SU-DHL-6 (cell line): ENCODE results near the gene SLC35F1.

Experiments used
- H2AFZ ChIP-seq: fragments of 200-600 bp; sonication (generic); 2 replicates; pipeline ENCODE4 v1.6.1; 2014; ENCODE audit warnings: low read depth, mild to moderate bottlenecking, moderate library complexity, mixed read lengths, antibody characterized with exemption, low read length; ENCODE audit not compliant: severe bottlenecking
- H3F3A ChIP-seq: fragments of 200-600 bp; shearing (Covaris generic); 2 replicates; pipeline ENCODE4 v1.6.0; 2016; ENCODE audit warnings: antibody characterized with exemption, mild to moderate bottlenecking; ENCODE audit not compliant: insufficient read depth
- H3K27ac ChIP-seq: fragments of 200-600 bp; sonication (generic); 2 replicates; pipeline ENCODE4 v1.5.1; 2016; ENCODE audit warnings: low read depth, mild to moderate bottlenecking, low read length, moderate library complexity, mixed read lengths
- H3K27me3 ChIP-seq: fragments of 200-600 bp; sonication (generic), shearing (Covaris generic); 2 replicates; pipeline ENCODE4 v1.6.0; 2014; ENCODE audit warnings: mild to moderate bottlenecking, low read length
- H3K36me3 ChIP-seq: fragments of 200-600 bp; sonication (generic); 2 replicates; pipeline ENCODE4 v1.6.1; 2014; ENCODE audit warnings: mild to moderate bottlenecking, low read length, mixed read lengths
- H3K4me2 ChIP-seq: fragments of 300-600, 200-600 bp; shearing (Covaris generic), sonication (generic); 2 replicates; pipeline ENCODE4 v1.6.0; 2014; ENCODE audit warnings: low read length, low read depth, mild to moderate bottlenecking; ENCODE audit not compliant: poor library complexity, severe bottlenecking
- H3K4me3 ChIP-seq: fragments of 200-600 bp; sonication (generic); 2 replicates; pipeline ENCODE4 v1.5.1; 2014; ENCODE audit warnings: antibody characterized with exemption, low read length, mild to moderate bottlenecking, mixed read lengths; ENCODE audit not compliant: insufficient read depth, poor library complexity, severe bottlenecking
- H3K79me2 ChIP-seq: fragments of 200-600 bp; sonication (generic); 2 replicates; pipeline ENCODE4 v1.6.1; 2014; ENCODE audit warnings: mild to moderate bottlenecking, low read length, moderate library complexity; ENCODE audit not compliant: insufficient read depth
- H3K9ac ChIP-seq: fragments of 200-600 bp; sonication (generic); 2 replicates; pipeline ENCODE4 v1.7.0; 2014; ENCODE audit warnings: mild to moderate bottlenecking, low read length
- H3K9me2 ChIP-seq: fragments of 200-600 bp; sonication (generic); replicated peaks from 2 replicates; pipeline ENCODE4 v1.6.1; 2014; ENCODE audit warnings: low read length; ENCODE audit not compliant: insufficient read depth
- H3K9me3 ChIP-seq: fragments of 200-600 bp; sonication (generic); 2 replicates; pipeline ENCODE4 v1.6.1; 2014; ENCODE audit warnings: low read length, mixed read lengths; ENCODE audit not compliant: insufficient read depth
- H4K20me1 ChIP-seq: fragments of 200-600 bp; sonication (generic); 2 replicates; pipeline ENCODE4 v1.6.1; 2014; ENCODE audit warnings: low read depth, mild to moderate bottlenecking, antibody characterized with exemption, low read length, moderate library complexity, mixed read lengths
- CTCF ChIP-seq: fragments of 200-600 bp; sonication (generic); IDR thresholded peaks from one replicate; pipeline ENCODE4 v1.5.1; 2017; ENCODE audit warnings: antibody characterized with exemption, mild to moderate bottlenecking, low read length, moderate library complexity; ENCODE audit not compliant: insufficient read depth, poor library complexity, severe bottlenecking
- EZH2phosphoT487 ChIP-seq: fragments of 200-600 bp; sonication (generic), shearing (Covaris generic); conservative IDR thresholded peaks from 2 replicates; pipeline ENCODE4 v1.6.1; 2018; ENCODE audit warnings: mild to moderate bottlenecking, antibody characterized with exemption, low read length, moderate library complexity, mixed read lengths

Gene SLC35F1

GRCh38 chr6:118317581-118318563 lies 410.8 kb downstream of the SLC35F1 start:
- Histone ChIP-seq H3K27me3 (no peaks in the 10 kb centered on the region), H3F3A (no peaks in the 10 kb centered on the region), H3K4me3 (no peak overlapping the region), H3K9me3 (no peaks in the 10 kb centered on the region), H3K36me3 (no peaks in the 10 kb centered on the region), H3K9me2 (no peaks in the 10 kb centered on the region), H3K9ac (no peak overlapping the region), H2AFZ (no peak overlapping the region), H3K79me2 (no peaks in the 10 kb centered on the region), H3K27ac (no peak overlapping the region), H3K4me2 (no peak overlapping the region), H4K20me1 (no peaks in the 10 kb centered on the region)
- TF ChIP-seq CTCF (no peak), EZH2phosphoT487 (no peak)

- Histone ChIP-seq H3K27ac (no peak overlapping the region), H3K4me3 (no peak overlapping the region), H3K79me2 (no peaks in the 10 kb centered on the region), H3K9ac (no peak overlapping the region), H3K9me2 (no peaks in the 10 kb centered on the region), H3F3A (no peaks in the 10 kb centered on the region), H2AFZ (no peak overlapping the region), H3K4me2 (no peak overlapping the region), H3K9me3 (no peaks in the 10 kb centered on the region), H4K20me1 (no peaks in the 10 kb centered on the region), H3K36me3 (no peaks in the 10 kb centered on the region), H3K27me3 (no peaks in the 10 kb centered on the region)
- TF ChIP-seq EZH2phosphoT487 (no peak), CTCF (no peak)
Observed at GRCh38 chr6:118318648-118319047, 411.6 kb downstream of the SLC35F1 start.

GRCh38 chr6:118319416-118319815 lies 412.4 kb downstream of the SLC35F1 start:
- Histone ChIP-seq H3K9me2 (no peaks in the 10 kb centered on the region), H3K4me3 (no peak overlapping the region), H3K9me3 (no peaks in the 10 kb centered on the region), H3F3A (no peaks in the 10 kb centered on the region), H3K79me2 (no peaks in the 10 kb centered on the region), H3K36me3 (no peaks in the 10 kb centered on the region), H3K27ac (no peak overlapping the region), H3K27me3 (no peaks in the 10 kb centered on the region), H4K20me1 (no peaks in the 10 kb centered on the region), H3K9ac (no peak overlapping the region), H2AFZ (no peak overlapping the region), H3K4me2 (no peak overlapping the region)
- TF ChIP-seq EZH2phosphoT487 (no peak), CTCF (no peak)
